HG02763 (cell line): ENCODE results near the gene SRD5A1.

Source experiments
- ATAC-seq: cut with Tn5 transposase; IDR thresholded peaks from one replicate; pipeline ENCODE4 v1.9.1; 2021; ENCODE audit warnings: mild to moderate bottlenecking, moderate library complexity; ENCODE audit not compliant: unreplicated experiment

The SRD5A1 gene

DNA sequence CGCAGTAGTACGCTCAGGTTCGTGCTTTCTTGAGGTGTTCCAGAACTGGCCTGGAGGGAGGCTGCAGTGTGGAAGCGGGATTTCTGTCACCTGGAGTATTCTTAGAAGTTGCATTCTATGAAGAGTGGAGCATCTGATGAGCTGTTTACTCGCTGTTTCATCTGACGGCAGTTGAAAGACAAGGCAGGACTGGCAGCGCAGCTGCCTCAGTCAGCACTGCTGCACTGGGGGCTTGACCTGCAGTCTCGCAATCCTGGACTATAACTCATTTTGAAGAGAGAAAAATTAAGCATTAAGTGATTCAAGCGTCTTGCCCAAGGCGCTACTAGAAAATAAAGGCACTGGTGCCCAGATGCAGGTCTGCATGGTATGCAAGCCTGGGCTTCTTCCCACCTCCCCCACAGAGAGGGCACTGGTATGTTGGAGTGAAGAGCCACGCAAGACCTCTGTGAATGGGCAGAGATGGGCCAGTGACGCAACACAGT, 90.6 kb downstream of the SRD5A1 start:
- no peak for ATAC-seq
